Karpas-422 (cell line): ENCODE results near the gene FAM167B. TPM values are rescaled to one million over a fixed set of nuclear protein-coding genes. Genes with fewer than 3 reads are reported as not detected.
"Not testable (repeated sequence)": the region's sequence is repeated elsewhere in the genome, so short reads cannot be mapped to it uniquely, and the experiment has no call there.

Experiments
- DNase-seq: peaks from one replicate; pipeline ENCODE4 v3.0.0-alpha.2; 2015
- H2AFZ ChIP-seq: fragments of 200-600 bp; sonication (generic); 2 replicates; pipeline ENCODE4 v1.6.1; 2014; ENCODE audit warnings: antibody characterized with exemption, low read length, mixed read lengths
- H3K27ac ChIP-seq: fragments of 200-600 bp; sonication (generic); 2 replicates; pipeline ENCODE4 v1.5.1; 2014; ENCODE audit warnings: mild to moderate bottlenecking, low read length, moderate library complexity
- H3K27me3 ChIP-seq: fragments of 200-600 bp; sonication (generic); 2 replicates; pipeline ENCODE4 v1.6.1; 2014; ENCODE audit warnings: low read length, mixed read lengths
- H3K36me3 ChIP-seq: fragments of 200-600 bp; sonication (generic); 2 replicates; pipeline ENCODE4 v1.6.1; 2014; ENCODE audit warnings: low read length, mixed read lengths; ENCODE audit not compliant: insufficient read depth
- H3K4me1 ChIP-seq: fragments of 200-600 bp; sonication (generic); 2 replicates; pipeline ENCODE4 v1.6.1; 2014; ENCODE audit warnings: mild to moderate bottlenecking, low read length, mixed read lengths
- H3K4me2 ChIP-seq: fragments of 200-600 bp; sonication (generic); 2 replicates; pipeline ENCODE4 v1.6.1; 2014; ENCODE audit warnings: low read length, low read depth, mild to moderate bottlenecking; ENCODE audit not compliant: poor library complexity, severe bottlenecking
- H3K4me3 ChIP-seq: fragments of 200-600 bp; sonication (generic); 2 replicates; pipeline ENCODE4 v1.5.1; 2014; ENCODE audit warnings: mild to moderate bottlenecking, antibody characterized with exemption, low read length, mixed read lengths
- H3K79me2 ChIP-seq: fragments of 200-600 bp; sonication (generic); 2 replicates; pipeline ENCODE4 v1.6.1; 2014; ENCODE audit warnings: mild to moderate bottlenecking, low read length, mixed read lengths
- H3K9ac ChIP-seq: fragments of 200-600 bp; sonication (generic); 2 replicates; pipeline ENCODE4 v1.6.0; 2014; ENCODE audit warnings: low read length
- H3K9me2 ChIP-seq: fragments of 200-600 bp; sonication (generic), shearing (Covaris generic); replicated peaks from 2 replicates; pipeline ENCODE4 v1.6.0; 2014; ENCODE audit warnings: mild to moderate bottlenecking, low read length, moderate library complexity; ENCODE audit not compliant: insufficient read depth
- H3K9me3 ChIP-seq: fragments of 300-700, 200-600 bp; sonication (generic); 2 replicates; pipeline ENCODE4 v1.6.1; 2014; ENCODE audit warnings: low read length, mixed read lengths
- H4K20me1 ChIP-seq: fragments of 200-600 bp; sonication (generic); 2 replicates; pipeline ENCODE4 v1.6.1; 2014; ENCODE audit warnings: mild to moderate bottlenecking, antibody characterized with exemption, low read length, low read depth; ENCODE audit not compliant: insufficient read depth
- total RNA-seq: library from RNA; depleted of rRNA; stranded (reverse); fragments of >200 nt; shearing (Covaris generic); gene quantifications from 2 replicates; pipeline ENCODE4 v1.2.3, GENCODE V29; 2014; ENCODE audit warnings: low replicate concordance

FAM167B gene
- total RNA-seq, 1 experiment from 2014 or later = not detected

- Histone ChIP-seq H2AFZ (no peak overlapping the region), H3K4me2 (no peak overlapping the region), H3K27me3 (no peaks in the 10 kb centered on the region), H3K36me3 (no peaks in the 10 kb centered on the region; the same call in 1 of the 2 replicates), H3K4me1 (peaks cover 11% of the 10 kb centered on the region), H3K27ac (no peak overlapping the region), H3K79me2 (no peaks in the 10 kb centered on the region), H3K4me3 (no peak overlapping the region), H3K9ac (no peak overlapping the region), H3K9me3 (no peaks in the 10 kb centered on the region), H4K20me1 (no peaks in the 10 kb centered on the region), H3K9me2 (no peaks in the 10 kb centered on the region)
- DNase-seq = no peak
Measured at GRCh38 chr1:32274646-32275340, 27.8 kb downstream of the FAM167B start.

- H3K79me2 ChIP-seq = no peaks in the 10 kb centered on the region
- no peak overlapping the region for H3K9ac ChIP-seq
- no peaks in the 10 kb centered on the region for H3K27me3 ChIP-seq
- H3K36me3 ChIP-seq = no peaks in the 10 kb centered on the region; the same call in 1 of the 2 replicates
- H3K4me2 ChIP-seq = no peak overlapping the region
- no peak overlapping the region for H2AFZ ChIP-seq
- H3K27ac ChIP-seq = no peak overlapping the region
- no peak overlapping the region for H3K4me3 ChIP-seq
- DNase-seq = no peak
- H3K9me3 ChIP-seq = no peaks in the 10 kb centered on the region
- H4K20me1 ChIP-seq = no peaks in the 10 kb centered on the region
- no peaks in the 10 kb centered on the region for H3K9me2 ChIP-seq
- H3K4me1 ChIP-seq = peaks cover 11% of the 10 kb centered on the region
Measured at GRCh38 chr1:32275424-32275823, 28.4 kb downstream of the FAM167B start.

GRCh38 chr1:32276032-32276782 is 29.2 kb downstream of the FAM167B start:
- no peak overlapping the region for H2AFZ ChIP-seq
- H3K9me2 ChIP-seq = no peaks in the 10 kb centered on the region
- H3K27me3 ChIP-seq = no peaks in the 10 kb centered on the region
- peaks cover 11% of the 10 kb centered on the region for H3K4me1 ChIP-seq
- no peak overlapping the region for H3K9ac ChIP-seq
- H4K20me1 ChIP-seq = no peaks in the 10 kb centered on the region
- H3K79me2 ChIP-seq = no peaks in the 10 kb centered on the region
- H3K4me2 ChIP-seq = no peak overlapping the region
- no peaks in the 10 kb centered on the region for H3K9me3 ChIP-seq
- no peaks in the 10 kb centered on the region; the same call in 1 of the 2 replicates for H3K36me3 ChIP-seq
- no peak for DNase-seq
- no peak overlapping the region for H3K27ac ChIP-seq
- no peak overlapping the region for H3K4me3 ChIP-seq

- not testable (repeated sequence) for H3K4me2 ChIP-seq, H3K9me3 ChIP-seq, H3K9me2 ChIP-seq, H3K27ac ChIP-seq, H2AFZ ChIP-seq, DNase-seq, H3K79me2 ChIP-seq, H4K20me1 ChIP-seq, H3K4me3 ChIP-seq, H3K27me3 ChIP-seq, H3K4me1 ChIP-seq, H3K36me3 ChIP-seq, H3K9ac ChIP-seq
Measured at GRCh38 chr1:32284777-32285176, 37.8 kb downstream of the FAM167B start.

GRCh38 chr1:32285658-32286057 is 38.6 kb downstream of the FAM167B start:
- Histone ChIP-seq H3K27ac (no peak overlapping the region), H3K9me2 (no peaks in the 10 kb centered on the region), H3K9me3 (no peaks in the 10 kb centered on the region), H3K9ac (no peak overlapping the region), H3K27me3 (no peaks in the 10 kb centered on the region), H3K4me1 (peaks cover 5% of the 10 kb centered on the region), H3K4me3 (no peak overlapping the region), H3K4me2 (no peak overlapping the region), H3K36me3 (no peaks in the 10 kb centered on the region), H4K20me1 (no peaks in the 10 kb centered on the region), H3K79me2 (no peaks in the 10 kb centered on the region), H2AFZ (no peak overlapping the region)
- DNase-seq = no peak

- H3K79me2 ChIP-seq = no peaks in the 10 kb centered on the region
- H4K20me1 ChIP-seq = no peaks in the 10 kb centered on the region
- H3K9ac ChIP-seq = no peak overlapping the region
- no peak for DNase-seq
- peaks cover 15% of the 10 kb centered on the region for H3K4me1 ChIP-seq
- no peaks in the 10 kb centered on the region for H3K9me3 ChIP-seq
- H3K4me2 ChIP-seq = no peak overlapping the region
- H3K4me3 ChIP-seq = no peak overlapping the region
- no peaks in the 10 kb centered on the region for H3K36me3 ChIP-seq
- no peak overlapping the region for H3K27ac ChIP-seq
- no peaks in the 10 kb centered on the region for H3K27me3 ChIP-seq
- H2AFZ ChIP-seq = no peak overlapping the region
- H3K9me2 ChIP-seq = no peaks in the 10 kb centered on the region
Measured at GRCh38 chr1:32286763-32287162, 39.7 kb downstream of the FAM167B start.

- no peak overlapping the region for H3K4me2 ChIP-seq
- no peak overlapping the region for H3K27ac ChIP-seq
- H3K9me2 ChIP-seq = no peaks in the 10 kb centered on the region
Measured at GRCh38 chr1:32289256-32289655, 42.2 kb downstream of the FAM167B start.

GRCh38 chr1:32291145-32291707 is 44.2 kb downstream of the FAM167B start:
- Histone ChIP-seq H3K4me1 (peaks cover 37% of the 10 kb centered on the region), H3K9me2 (no peaks in the 10 kb centered on the region), H4K20me1 (peaks cover 14% of the 10 kb centered on the region), H3K9me3 (no peaks in the 10 kb centered on the region), H3K27me3 (no peaks in the 10 kb centered on the region), H3K36me3 (peaks cover 18% of the 10 kb centered on the region; the same call in 1 of the 2 replicates), H3K4me2 (peak overlapping the region; percentile 97), H3K4me3 (peak overlapping the region; percentile 74), H3K27ac (peak overlapping the region; percentile 94), H3K9ac (peak overlapping the region; percentile 78), H3K79me2 (peaks cover 43% of the 10 kb centered on the region), H2AFZ (peak overlapping the region; percentile 69; the same call in 1 of the 2 replicates)
- DNase-seq = no peak

More at GRCh38 chr1:32289256-32289655, 42.2 kb downstream of the FAM167B start:
- no peaks in the 10 kb centered on the region for H4K20me1 ChIP-seq
- DNase-seq = no peak
- H3K9me3 ChIP-seq = no peaks in the 10 kb centered on the region
- H3K36me3 ChIP-seq = peaks cover 3% of the 10 kb centered on the region; the same call in 1 of the 2 replicates
- no peaks in the 10 kb centered on the region for H3K27me3 ChIP-seq
- H2AFZ ChIP-seq = no peak overlapping the region
- peaks cover 23% of the 10 kb centered on the region for H3K79me2 ChIP-seq
- peaks cover 26% of the 10 kb centered on the region for H3K4me1 ChIP-seq
- H3K9ac ChIP-seq = no peak overlapping the region
- H3K4me3 ChIP-seq = no peak overlapping the region
